ENCODE results near the gene TUSC2. TPM values are rescaled to one million over a fixed set of nuclear protein-coding genes. Genes with fewer than 3 reads are reported as not detected.
A peak's percentile ranks its signal among the peaks of the same experiment; 100 is the strongest.

Gene TUSC2
- total and polyA plus RNA-seq, 9 of the 15 experiments (the other 6 are each of a cell fraction or from before 2014, with no cell fraction given) = 2.8 to 67.5 (median 25.8) TPM

DNA sequence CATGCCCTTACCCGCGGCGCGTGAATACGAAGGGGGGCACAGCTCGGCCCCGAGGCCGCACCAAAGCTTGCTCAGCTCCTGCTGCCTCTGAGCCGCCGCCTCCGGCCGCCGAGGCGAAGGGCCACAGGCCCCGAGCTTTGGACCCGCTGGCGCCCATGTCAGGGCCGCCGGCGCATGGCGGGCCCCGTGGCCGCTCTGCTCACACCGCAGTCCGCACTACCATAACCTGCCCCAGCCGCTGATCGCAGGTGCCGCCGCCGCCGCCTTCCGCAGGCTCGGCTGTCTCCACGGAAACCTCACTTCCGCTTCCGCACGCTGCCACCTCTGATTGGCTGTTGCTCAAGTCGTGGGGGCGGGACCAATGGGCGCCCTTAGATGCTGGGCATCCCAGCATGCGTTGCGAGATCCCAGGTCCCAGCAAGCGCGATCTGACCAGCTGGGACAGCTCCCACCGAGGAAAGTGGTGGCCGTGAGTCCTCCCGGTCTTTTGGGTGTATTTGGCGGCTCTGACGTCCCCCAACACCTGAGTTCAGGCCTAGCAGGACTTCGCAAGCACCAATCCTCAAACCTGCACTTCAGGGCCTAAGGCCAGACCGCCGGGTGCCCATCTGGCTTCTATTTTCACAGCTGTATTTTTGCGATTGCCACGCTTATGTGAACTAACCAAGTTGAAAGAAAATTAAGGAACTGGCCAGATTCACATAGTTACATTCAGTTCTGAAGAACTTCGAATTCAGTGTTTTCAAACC is at the start of gene TUSC2 (continued):
- TF ChIP-seq PHF8 (IDR thresholded peaks at IDR 0.05; ENCODE audit: borderline replicate concordance, low read length) = peak; percentile 73; the same call in 1 of the 2 replicates
- TF ChIP-seq NFXL1 (CRISPR knock-in tag; IDR thresholded peaks at IDR 0.05) = no peak
- TF ChIP-seq RB1 (IDR thresholded peaks at IDR 0.05; ENCODE audit: low read depth) = peak; percentile 25; the same call in 1 of the 2 replicates
- peak; percentile 25 for TF ChIP-seq NEUROD1 (IDR thresholded peaks at IDR 0.05; ENCODE audit: borderline replicate concordance, low read depth, low read length, partially characterized antibody)
- no peak for TF ChIP-seq NCOA2 (IDR thresholded peaks at IDR 0.05; ENCODE audit: partially characterized antibody in 2 of 2)
- peak; percentile 52; the same call in 1 of the 2 replicates for TF ChIP-seq MYC (IDR thresholded peaks at IDR 0.05; ENCODE audit: low read depth, low read length)
- TF ChIP-seq MYC (CRISPR knock-in tag; IDR thresholded peaks at IDR 0.05; ENCODE audit: borderline replicate concordance, low read depth) = no peak
- 0 out of 2 replicates have a peak, but pooled peaks have one; percentile 44 for TF ChIP-seq ZBTB1 (CRISPR knock-in tag; IDR thresholded peaks at IDR 0.05; ENCODE audit: borderline replicate concordance, low read depth)
- peak; percentile 40; the same call in 1 of the 2 replicates for TF ChIP-seq EP400 (IDR thresholded peaks at IDR 0.05)
- TF ChIP-seq TBP (optimal IDR thresholded peaks at IDR 0.05; ENCODE audit: low read depth, low read length) = no peak
- TF ChIP-seq NFE2 (IDR thresholded peaks at IDR 0.05; ENCODE audit: low read depth) = no peak
- no peak for TF ChIP-seq ZNF766 (CRISPR knock-in tag; conservative IDR thresholded peaks at IDR 0.05)
- no peak for TF ChIP-seq NR3C1 (CRISPR knock-in tag; IDR thresholded peaks at IDR 0.05)
- no peak for TF ChIP-seq MTA1 (IDR thresholded peaks at IDR 0.05; ENCODE audit: borderline replicate concordance)
- no peak for TF ChIP-seq ESRRB (CRISPR knock-in tag; IDR thresholded peaks at IDR 0.05; ENCODE audit: borderline replicate concordance)
- 0 out of 2 replicates have a peak, but pooled peaks have one; percentile 33 for TF ChIP-seq FOXK1 (CRISPR knock-in tag; IDR thresholded peaks at IDR 0.05; ENCODE audit: borderline replicate concordance)
- TF ChIP-seq ZC3H8 (IDR thresholded peaks at IDR 0.05) = no peak
- TF ChIP-seq SP1 (CRISPR knock-in tag; IDR thresholded peaks at IDR 0.05) = peak; percentile 63
- TF ChIP-seq USF2 (CRISPR knock-in tag; IDR thresholded peaks at IDR 0.05) = no peak
- no peak for TF ChIP-seq PPARD (CRISPR knock-in tag; IDR thresholded peaks at IDR 0.05)
- TF ChIP-seq ELF1 (tag; IDR thresholded peaks at IDR 0.05) = peak; percentile 69
- 0 out of 2 replicates have a peak, but pooled peaks have one; percentile 72 for TF ChIP-seq AFF4 (CRISPR knock-in tag; IDR thresholded peaks at IDR 0.05)
- TF ChIP-seq, protein P1, sequence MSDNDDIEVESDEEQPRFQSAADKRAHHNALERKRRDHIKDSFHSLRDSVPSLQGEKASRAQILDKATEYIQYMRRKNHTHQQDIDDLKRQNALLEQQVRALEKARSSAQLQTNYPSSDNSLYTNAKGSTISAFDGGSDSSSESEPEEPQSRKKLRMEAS (CRISPR knock-in tag; IDR thresholded peaks at IDR 0.05) = peak; percentile 77
- TF ChIP-seq DDX20 (tag; IDR thresholded peaks at IDR 0.05; ENCODE audit: low read depth) = no peak
- peak; percentile 83 for TF ChIP-seq RBFOX2 (IDR thresholded peaks at IDR 0.05; ENCODE audit: low read depth, low read length)
